WTC11 (cell line): ENCODE data around the gene KIF20B.

Experiments used
- CREM ChIP-seq: sonication (generic); formaldehyde crosslinking; IDR thresholded peaks from 2 replicates; pipeline ENCODE4 v1.8.1; 2022; ENCODE audit warnings: mild to moderate bottlenecking, missing genetic modification reagents, moderate library complexity
- CTCF ChIP-seq: fragments of 200-600 bp; IDR thresholded peaks from 2 replicates; pipeline ENCODE4 v1.8.0; 2022; ENCODE audit warnings: antibody characterized with exemption
- EMX1 ChIP-seq: fragments of 250-450 bp; sonication (Bioruptor Pico); IDR thresholded peaks from 2 replicates; pipeline ENCODE4 v1.8.0; 2021; ENCODE audit warnings: mild to moderate bottlenecking
- FOXK1 ChIP-seq: sonication (generic); formaldehyde crosslinking; IDR thresholded peaks from 2 replicates; pipeline ENCODE4 v1.8.0; 2022; ENCODE audit warnings: mild to moderate bottlenecking, moderate library complexity, missing genetic modification reagents
- FOXP1 ChIP-seq: sonication (generic); formaldehyde crosslinking; IDR thresholded peaks from 2 replicates; pipeline ENCODE4 v1.8.0; 2022; ENCODE audit warnings: missing genetic modification reagents, mild to moderate bottlenecking, moderate library complexity, borderline replicate concordance
- NR3C1 ChIP-seq: sonication (generic); formaldehyde crosslinking; conservative IDR thresholded peaks from 2 replicates; pipeline ENCODE4 v1.8.1; 2023; ENCODE audit warnings: low read depth, mild to moderate bottlenecking, missing genetic modification reagents
- SP1 ChIP-seq: sonication (generic); formaldehyde crosslinking; conservative IDR thresholded peaks from 2 replicates; pipeline ENCODE4 v1.8.1; 2022; ENCODE audit warnings: missing genetic modification reagents
- TEAD1 ChIP-seq: sonication (generic); formaldehyde crosslinking; IDR thresholded peaks from 2 replicates; pipeline ENCODE4 v1.8.0; 2022; ENCODE audit warnings: mild to moderate bottlenecking, missing genetic modification reagents
- ZBTB21 ChIP-seq: sonication (generic); formaldehyde crosslinking; IDR thresholded peaks from 2 replicates; pipeline ENCODE4 v1.8.1; 2023; ENCODE audit warnings: mild to moderate bottlenecking, missing genetic modification reagents, borderline replicate concordance
- TF ChIP-seq, protein P1 (sequence below): sonication (generic); formaldehyde crosslinking; IDR thresholded peaks from 2 replicates; pipeline ENCODE4 v1.8.0; 2022; ENCODE audit warnings: mild to moderate bottlenecking, missing genetic modification reagents
- TF ChIP-seq, protein P2 (sequence below): sonication (generic); formaldehyde crosslinking; IDR thresholded peaks from 2 replicates; pipeline ENCODE4 v1.8.1; 2023; ENCODE audit warnings: mild to moderate bottlenecking, missing genetic modification reagents

- TF ChIP-seq ZBTB21 (CRISPR knock-in tag) (no peak), CTCF (no peak), NR3C1 (CRISPR knock-in tag) (no peak), CREM (CRISPR knock-in tag) (no peak), EMX1 (CRISPR knock-in tag) (no peak), FOXP1 (no peak), SP1 (no peak), TEAD1 (CRISPR knock-in tag) (no peak), FOXK1 (CRISPR knock-in tag) (no peak)
- TF ChIP-seq, protein P1, sequence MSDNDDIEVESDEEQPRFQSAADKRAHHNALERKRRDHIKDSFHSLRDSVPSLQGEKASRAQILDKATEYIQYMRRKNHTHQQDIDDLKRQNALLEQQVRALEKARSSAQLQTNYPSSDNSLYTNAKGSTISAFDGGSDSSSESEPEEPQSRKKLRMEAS (CRISPR knock-in tag), result no peak
- TF ChIP-seq, protein P2, sequence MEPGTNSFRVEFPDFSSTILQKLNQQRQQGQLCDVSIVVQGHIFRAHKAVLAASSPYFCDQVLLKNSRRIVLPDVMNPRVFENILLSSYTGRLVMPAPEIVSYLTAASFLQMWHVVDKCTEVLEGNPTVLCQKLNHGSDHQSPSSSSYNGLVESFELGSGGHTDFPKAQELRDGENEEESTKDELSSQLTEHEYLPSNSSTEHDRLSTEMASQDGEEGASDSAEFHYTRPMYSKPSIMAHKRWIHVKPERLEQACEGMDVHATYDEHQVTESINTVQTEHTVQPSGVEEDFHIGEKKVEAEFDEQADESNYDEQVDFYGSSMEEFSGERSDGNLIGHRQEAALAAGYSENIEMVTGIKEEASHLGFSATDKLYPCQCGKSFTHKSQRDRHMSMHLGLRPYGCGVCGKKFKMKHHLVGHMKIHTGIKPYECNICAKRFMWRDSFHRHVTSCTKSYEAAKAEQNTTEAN (CRISPR knock-in tag), result no peak
These were observed 39.9 kb downstream of the KIF20B start for GRCh38 chr10:89741126-89741762.
